OCI-LY1 (cell line): Measurements from ENCODE around the gene DHCR7.

Experiments used
- H2AFZ ChIP-seq: fragments of 200-600 bp; sonication (generic), shearing (Covaris generic); 2 replicates; pipeline ENCODE4 v1.6.0; 2014; ENCODE audit warnings: antibody characterized with exemption, mild to moderate bottlenecking, low read length
- H3F3A ChIP-seq: fragments of 200-600 bp; sonication (generic), shearing (Covaris generic); 2 replicates; pipeline ENCODE4 v1.6.0; 2014; ENCODE audit warnings: mild to moderate bottlenecking, antibody characterized with exemption, low read length, moderate library complexity; ENCODE audit not compliant: insufficient read depth
- H3K27ac ChIP-seq: fragments of 200-600 bp; sonication (generic); 2 replicates; pipeline ENCODE4 v1.5.1; 2014; ENCODE audit warnings: low read length, mixed run types, mild to moderate bottlenecking, low read depth; ENCODE audit not compliant: poor library complexity, severe bottlenecking
- H3K27me3 ChIP-seq: fragments of 200-600 bp; sonication (generic); 2 replicates; pipeline ENCODE4 v1.6.0; 2014; ENCODE audit warnings: antibody characterized with exemption, mild to moderate bottlenecking, low read length, moderate library complexity; ENCODE audit not compliant: insufficient read depth
- H3K36me3 ChIP-seq: fragments of 200-600 bp; sonication (generic); 2 replicates; pipeline ENCODE4 v1.6.1; 2014; ENCODE audit warnings: mild to moderate bottlenecking, antibody characterized with exemption, low read length, moderate library complexity, mixed read lengths; ENCODE audit not compliant: insufficient read depth
- H3K4me1 ChIP-seq: fragments of 200-600 bp; sonication (generic); 2 replicates; pipeline ENCODE4 v1.5.1; 2014; ENCODE audit warnings: mild to moderate bottlenecking, low read length, moderate library complexity; ENCODE audit not compliant: insufficient read depth, severe bottlenecking
- H3K4me2 ChIP-seq: fragments of 200-600 bp; sonication (generic), shearing (Covaris generic); 2 replicates; pipeline ENCODE4 v1.6.1; 2014; ENCODE audit warnings: low read length
- H3K4me3 ChIP-seq: fragments of 200-600 bp; sonication (generic); 2 replicates; pipeline ENCODE4 v1.5.1; 2014; ENCODE audit warnings: low read length, low read depth, mild to moderate bottlenecking, mixed read lengths; ENCODE audit not compliant: poor library complexity, severe bottlenecking
- H3K79me2 ChIP-seq: fragments of 200-600 bp; shearing (Covaris generic); 2 replicates; pipeline ENCODE4 v1.6.1; 2016; ENCODE audit warnings: mixed run types, low read length, mixed read lengths; ENCODE audit not compliant: insufficient read depth
- H3K9ac ChIP-seq: fragments of 200-600 bp; sonication (generic), shearing (Covaris generic); 2 replicates; pipeline ENCODE4 v1.6.1; 2014; ENCODE audit warnings: mild to moderate bottlenecking, low read length, mixed read lengths
- H3K9me2 ChIP-seq: fragments of 200-600 bp; sonication (generic), shearing (Covaris generic); 2 replicates; pipeline ENCODE4 v1.6.1; 2014; ENCODE audit warnings: low read depth, mild to moderate bottlenecking, low read length, mixed read lengths
- H3K9me3 ChIP-seq: fragments of 200-600 bp; shearing (Covaris generic); 2 replicates; pipeline ENCODE4 v1.6.1; 2014; ENCODE audit warnings: low read length, mixed read lengths
- H4K20me1 ChIP-seq: fragments of 200-600 bp; sonication (generic), shearing (Covaris generic); 2 replicates; pipeline ENCODE4 v1.6.0; 2016; ENCODE audit warnings: mild to moderate bottlenecking, low read length; ENCODE audit not compliant: insufficient read depth
- EZH2 ChIP-seq: fragments of 200-600 bp; sonication (generic), shearing (Covaris generic); IDR thresholded peaks from 2 replicates; pipeline ENCODE4 v1.8.0; 2017; ENCODE audit warnings: borderline replicate concordance, mixed run types, mild to moderate bottlenecking, antibody characterized with exemption, low read length, moderate library complexity, mixed read lengths
- TF ChIP-seq, protein P1 (sequence below): fragments of 200-600 bp; sonication (generic), shearing (Covaris generic); IDR thresholded peaks from 2 replicates; pipeline ENCODE4 v1.5.1; 2017; ENCODE audit warnings: mild to moderate bottlenecking, antibody characterized with exemption, low read length, moderate library complexity, mixed read lengths

The DHCR7 gene

DNA sequence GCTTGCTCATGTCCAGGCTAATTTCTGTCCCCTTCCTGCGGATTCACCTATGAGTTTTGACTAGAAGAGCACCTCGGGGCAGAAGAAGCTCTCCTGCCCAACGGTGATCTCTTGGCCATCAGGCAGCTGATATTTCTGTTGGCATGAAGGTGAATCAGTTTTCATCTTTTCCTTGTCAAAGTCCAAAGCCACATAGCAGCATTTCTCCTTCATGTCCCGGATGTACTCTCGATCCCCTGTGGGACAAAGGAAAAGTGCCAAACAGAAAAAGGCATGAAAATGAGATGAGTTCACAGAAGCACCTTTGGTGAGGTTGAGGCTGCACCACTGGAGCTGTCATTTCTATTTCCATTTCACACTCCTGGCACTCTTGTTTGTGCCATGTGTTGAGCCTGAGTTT is 56.8 kb downstream of the DHCR7 start:
- H3K27me3 ChIP-seq: no peaks in the 10 kb centered on the region; the same call in 1 of the 2 replicates

DNA sequence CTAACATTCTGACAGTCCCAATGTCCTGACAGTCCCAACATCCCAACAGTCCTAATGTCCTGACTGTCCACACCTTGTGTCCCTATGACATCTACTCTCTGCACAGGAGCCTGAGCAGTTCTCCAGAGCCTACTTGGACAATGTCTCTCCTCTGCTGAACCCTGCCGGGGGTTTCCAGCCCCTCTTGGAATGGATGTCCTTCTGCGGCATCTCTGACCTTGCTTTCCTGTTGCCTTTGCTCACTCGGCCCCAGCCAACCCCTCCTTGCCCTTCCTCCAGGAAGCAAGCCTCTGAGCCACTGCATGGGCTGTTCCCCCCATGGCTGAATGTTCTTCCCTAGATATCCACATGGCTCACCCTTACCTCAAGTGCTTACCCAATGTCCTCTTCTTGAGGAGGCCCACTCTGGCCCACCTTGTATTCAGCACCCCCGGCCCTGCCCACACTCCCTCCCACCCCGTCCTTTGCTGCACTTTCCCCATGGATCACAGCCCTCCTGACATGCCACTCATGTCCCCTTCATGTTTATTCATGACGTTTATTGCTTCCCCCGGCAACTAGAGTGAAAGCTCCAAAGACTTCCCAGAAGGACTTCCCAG is 59.5 kb downstream of the DHCR7 start:
- no peaks in the 10 kb centered on the region for H3K9me3 ChIP-seq
- no peaks in the 10 kb centered on the region for H4K20me1 ChIP-seq
- H2AFZ ChIP-seq: no peak overlapping the region
- no peaks in the 10 kb centered on the region for H3K9me2 ChIP-seq
- H3K36me3 ChIP-seq: no peaks in the 10 kb centered on the region
- no peak overlapping the region for H3K27ac ChIP-seq
- no peak for TF ChIP-seq EZH2
- TF ChIP-seq, protein P1, sequence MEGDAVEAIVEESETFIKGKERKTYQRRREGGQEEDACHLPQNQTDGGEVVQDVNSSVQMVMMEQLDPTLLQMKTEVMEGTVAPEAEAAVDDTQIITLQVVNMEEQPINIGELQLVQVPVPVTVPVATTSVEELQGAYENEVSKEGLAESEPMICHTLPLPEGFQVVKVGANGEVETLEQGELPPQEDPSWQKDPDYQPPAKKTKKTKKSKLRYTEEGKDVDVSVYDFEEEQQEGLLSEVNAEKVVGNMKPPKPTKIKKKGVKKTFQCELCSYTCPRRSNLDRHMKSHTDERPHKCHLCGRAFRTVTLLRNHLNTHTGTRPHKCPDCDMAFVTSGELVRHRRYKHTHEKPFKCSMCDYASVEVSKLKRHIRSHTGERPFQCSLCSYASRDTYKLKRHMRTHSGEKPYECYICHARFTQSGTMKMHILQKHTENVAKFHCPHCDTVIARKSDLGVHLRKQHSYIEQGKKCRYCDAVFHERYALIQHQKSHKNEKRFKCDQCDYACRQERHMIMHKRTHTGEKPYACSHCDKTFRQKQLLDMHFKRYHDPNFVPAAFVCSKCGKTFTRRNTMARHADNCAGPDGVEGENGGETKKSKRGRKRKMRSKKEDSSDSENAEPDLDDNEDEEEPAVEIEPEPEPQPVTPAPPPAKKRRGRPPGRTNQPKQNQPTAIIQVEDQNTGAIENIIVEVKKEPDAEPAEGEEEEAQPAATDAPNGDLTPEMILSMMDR: no peak
- no peak overlapping the region for H3K4me2 ChIP-seq
- no peak overlapping the region for H3K9ac ChIP-seq
- H3K79me2 ChIP-seq: no peaks in the 10 kb centered on the region
- H3K27me3 ChIP-seq: no peaks in the 10 kb centered on the region; the same call in 1 of the 2 replicates
- H3F3A ChIP-seq: no peaks in the 10 kb centered on the region
- H3K4me3 ChIP-seq: no peak overlapping the region
- H3K4me1 ChIP-seq: no peaks in the 10 kb centered on the region

More for the DNA sequence above, 56.8 kb downstream of the DHCR7 start:
- H3K9me3 ChIP-seq: no peaks in the 10 kb centered on the region
- TF ChIP-seq EZH2: no peak
- TF ChIP-seq, protein P1: no peak
- H3K79me2 ChIP-seq: no peaks in the 10 kb centered on the region
- H3K9ac ChIP-seq: no peak overlapping the region
- no peaks in the 10 kb centered on the region for H3K4me1 ChIP-seq
- no peaks in the 10 kb centered on the region for H3F3A ChIP-seq
- H3K4me2 ChIP-seq: no peak overlapping the region
- H3K27ac ChIP-seq: no peak overlapping the region
- H3K36me3 ChIP-seq: no peaks in the 10 kb centered on the region
- no peaks in the 10 kb centered on the region for H4K20me1 ChIP-seq
- no peaks in the 10 kb centered on the region for H3K9me2 ChIP-seq
- H2AFZ ChIP-seq: no peak overlapping the region
- no peak overlapping the region for H3K4me3 ChIP-seq

- Histone ChIP-seq H3K27ac (no peak overlapping the region), H3K79me2 (no peaks in the 10 kb centered on the region), H3K9me2 (no peaks in the 10 kb centered on the region), H2AFZ (no peak overlapping the region), H3K9me3 (no peaks in the 10 kb centered on the region), H3K9ac (no peak overlapping the region), H3K27me3 (no peaks in the 10 kb centered on the region; the same call in 1 of the 2 replicates), H3K4me3 (no peak overlapping the region), H4K20me1 (no peaks in the 10 kb centered on the region), H3K4me1 (no peaks in the 10 kb centered on the region), H3K4me2 (no peak overlapping the region), H3K36me3 (no peaks in the 10 kb centered on the region), H3F3A (no peaks in the 10 kb centered on the region)
- TF ChIP-seq, protein P1: no peak
- no peak for TF ChIP-seq EZH2
These were observed 60.2 kb downstream of the DHCR7 start for GRCh38 chr11:71387784-71388636.
